Stimulated activated CD8-positive, alpha-beta memory T cell treated with anti-CD3 and anti-CD28 coated beads, Interleukin-15, amount 100 ng/mL, for 1 hour (primary cell): ENCODE data around the gene MERTK.
"Not testable (repeated sequence)": the region's sequence is repeated elsewhere in the genome, so short reads cannot be mapped to it uniquely, and the experiment has no call there.

Experiments
- DNase-seq: peaks from one replicate; pipeline ENCODE4 v3.0.0-alpha.2; 2020; ENCODE audit warnings: low read depth

MERTK gene

DNA sequence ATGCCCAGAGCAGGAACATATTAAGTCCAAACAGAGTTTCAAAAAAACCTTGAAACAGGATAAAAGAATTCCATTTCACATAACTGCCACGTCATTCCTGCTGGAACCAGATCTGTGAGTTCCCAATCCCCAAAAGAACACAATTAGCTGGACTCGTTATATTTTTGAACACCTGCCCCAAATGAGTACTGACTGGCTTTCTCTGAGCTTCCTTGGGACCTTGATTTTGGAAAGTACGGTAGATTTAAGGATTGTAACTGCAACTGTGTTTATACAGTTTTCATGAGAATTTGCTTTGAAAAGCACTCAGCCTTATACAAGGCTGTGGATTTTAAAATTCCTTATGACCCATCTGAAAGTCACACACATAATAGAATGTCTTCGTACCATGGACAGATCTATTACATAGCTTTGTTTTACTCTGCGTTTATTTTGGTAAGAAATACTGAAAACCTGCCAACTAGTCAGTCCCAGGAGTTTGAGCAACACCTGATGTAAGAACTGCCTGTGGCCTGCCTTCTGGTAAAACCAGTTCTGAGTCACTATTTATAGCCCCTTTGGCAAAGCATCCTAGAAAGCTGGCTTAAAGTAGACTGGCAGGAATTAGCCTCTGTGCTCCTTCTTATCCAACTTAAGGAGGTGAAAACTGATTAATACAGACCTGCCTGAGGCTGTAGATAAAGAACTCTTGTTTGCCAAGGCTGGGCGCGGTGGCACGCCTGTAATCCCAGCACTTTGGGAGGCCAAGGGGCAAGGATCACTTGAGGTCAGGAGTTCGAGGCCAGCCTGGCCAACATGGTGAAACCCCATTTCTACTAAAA lies 48.1 kb downstream of the MERTK start:
- no peak for DNase-seq

DNA sequence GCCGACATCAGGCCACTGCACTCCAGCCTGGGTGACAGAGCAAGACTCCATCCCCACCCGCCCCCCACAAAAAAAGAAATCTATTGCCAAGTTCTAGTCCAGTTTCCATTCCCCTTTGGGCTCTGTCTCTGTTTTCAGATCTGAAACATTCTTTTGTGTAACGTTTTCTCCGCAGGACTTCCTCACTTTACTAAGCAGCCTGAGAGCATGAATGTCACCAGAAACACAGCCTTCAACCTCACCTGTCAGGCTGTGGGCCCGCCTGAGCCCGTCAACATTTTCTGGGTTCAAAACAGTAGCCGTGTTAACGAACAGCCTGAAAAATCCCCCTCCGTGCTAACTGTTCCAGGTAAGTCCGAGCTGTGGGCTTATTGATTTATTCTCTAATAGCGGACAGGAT lies 48.8 kb downstream of the MERTK start:
- DNase-seq, result no peak

DNA sequence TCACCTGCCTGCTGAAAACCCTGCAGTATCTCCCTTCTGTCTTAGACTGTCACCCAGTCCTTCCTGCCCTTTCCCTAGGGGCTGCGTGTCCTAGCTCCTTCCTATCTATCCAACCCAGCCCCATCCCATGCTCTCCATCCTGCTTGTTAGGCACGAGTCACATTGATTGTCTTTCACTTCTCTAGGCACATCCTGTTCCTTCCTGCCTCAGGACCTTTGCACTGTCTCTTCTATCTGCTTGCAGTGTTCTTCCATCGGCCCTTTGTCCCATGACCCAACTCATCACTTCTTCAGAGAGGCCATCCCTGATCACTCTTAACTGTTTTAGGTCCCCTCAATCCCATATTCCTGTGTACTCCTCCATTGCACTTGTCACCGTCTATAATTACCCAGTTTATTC lies 50.4 kb downstream of the MERTK start:
- DNase-seq, result no peak

DNA sequence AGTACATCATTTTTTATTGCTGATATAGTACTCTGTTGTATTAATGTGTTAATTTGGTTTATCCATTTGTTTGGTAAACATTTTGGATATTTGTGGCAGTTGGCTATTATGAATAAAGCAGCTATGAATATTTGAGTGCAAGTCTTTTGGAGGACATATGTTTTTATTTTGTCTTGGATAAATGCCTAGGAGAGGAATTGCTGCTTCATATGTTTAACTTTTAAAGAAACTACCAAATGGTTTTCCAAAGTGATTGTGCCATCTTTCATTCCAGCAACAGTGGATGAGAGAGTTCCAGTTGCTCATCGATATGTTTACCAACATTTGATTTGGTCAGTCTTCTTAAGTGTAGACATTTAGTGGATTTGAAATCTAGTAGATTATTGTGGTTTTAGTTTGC lies 51.8 kb downstream of the MERTK start:
- DNase-seq, result no peak

DNA sequence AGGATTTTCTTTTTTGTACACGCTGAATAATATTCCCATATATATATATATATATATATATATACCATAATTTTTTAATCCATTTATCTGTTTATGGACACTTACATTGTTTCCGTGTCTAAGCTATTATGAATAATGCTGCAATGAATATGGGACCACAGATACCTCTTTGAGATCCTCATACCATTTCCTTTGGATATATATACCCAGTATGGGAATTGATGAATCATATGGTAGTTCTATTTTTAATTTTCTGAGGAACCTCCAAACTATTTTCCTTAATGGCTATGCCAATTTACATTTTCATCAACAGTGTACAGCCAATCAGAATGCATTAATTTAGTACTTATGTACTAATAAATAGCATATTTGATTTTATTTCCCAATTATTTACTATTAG lies 53.1 kb downstream of the MERTK start:
- no peak for DNase-seq

DNA sequence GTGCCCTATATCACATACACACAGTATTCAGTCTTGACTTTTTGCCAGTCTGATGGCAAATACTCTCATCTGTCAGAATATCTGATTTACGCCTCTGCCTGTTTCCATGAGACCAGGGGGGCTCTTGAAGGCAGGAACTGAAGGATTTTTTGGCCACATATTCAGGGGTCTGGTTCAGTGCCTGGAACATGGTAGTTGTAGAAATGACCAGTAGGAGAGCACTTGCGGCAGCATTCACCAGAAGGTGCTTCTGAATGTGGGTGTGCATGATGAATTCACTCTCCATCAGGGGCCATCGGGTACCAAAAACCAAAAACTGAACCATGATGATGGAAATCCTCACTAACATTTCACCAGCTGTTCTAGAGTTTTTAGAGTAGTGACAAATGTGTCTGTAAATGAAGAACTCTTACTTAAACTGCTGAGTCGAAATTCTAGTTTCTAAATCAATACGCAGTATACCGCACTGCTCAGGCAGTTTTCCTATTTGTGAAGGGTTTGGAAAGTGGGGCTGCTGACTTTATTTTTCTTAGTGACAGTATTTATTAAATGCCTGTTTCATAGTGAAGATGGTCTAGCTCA lies 54.6 kb downstream of the MERTK start:
- DNase-seq, result no peak

DNA sequence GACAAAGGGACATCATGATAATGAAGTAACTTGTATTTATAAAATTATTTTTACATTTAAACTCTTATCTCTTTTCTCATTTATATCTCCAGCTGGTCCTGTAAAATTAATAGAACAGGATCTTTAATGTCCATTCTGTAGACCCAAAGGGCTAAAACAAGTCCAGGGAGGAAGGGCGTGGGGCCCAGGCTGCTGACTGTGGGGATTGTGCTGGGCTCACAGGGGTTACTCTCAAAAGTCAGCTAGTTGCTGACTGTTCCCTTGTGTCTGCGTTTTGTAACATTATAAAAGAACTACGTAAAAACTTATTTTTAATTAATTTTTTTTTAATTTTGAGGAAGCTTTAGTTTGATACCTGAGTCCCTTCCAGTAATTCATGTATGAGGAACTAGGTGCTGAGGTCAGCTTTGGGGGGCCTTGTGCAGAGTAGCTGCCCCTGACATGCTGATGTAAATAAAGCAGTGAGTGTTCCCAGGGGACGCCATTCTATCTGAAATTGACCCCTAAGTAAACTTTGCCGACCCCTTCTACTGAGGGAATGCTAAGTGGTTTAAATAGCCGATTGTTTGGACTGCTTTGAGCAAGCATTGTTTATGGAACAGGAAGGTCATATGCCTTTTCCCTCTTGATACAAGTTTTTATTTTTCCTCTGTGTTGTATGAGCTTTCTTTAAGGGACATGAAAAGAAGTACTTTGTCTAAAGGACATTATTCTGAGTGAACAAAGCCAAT lies 56.4 kb downstream of the MERTK start:
- DNase-seq, result no peak

DNA sequence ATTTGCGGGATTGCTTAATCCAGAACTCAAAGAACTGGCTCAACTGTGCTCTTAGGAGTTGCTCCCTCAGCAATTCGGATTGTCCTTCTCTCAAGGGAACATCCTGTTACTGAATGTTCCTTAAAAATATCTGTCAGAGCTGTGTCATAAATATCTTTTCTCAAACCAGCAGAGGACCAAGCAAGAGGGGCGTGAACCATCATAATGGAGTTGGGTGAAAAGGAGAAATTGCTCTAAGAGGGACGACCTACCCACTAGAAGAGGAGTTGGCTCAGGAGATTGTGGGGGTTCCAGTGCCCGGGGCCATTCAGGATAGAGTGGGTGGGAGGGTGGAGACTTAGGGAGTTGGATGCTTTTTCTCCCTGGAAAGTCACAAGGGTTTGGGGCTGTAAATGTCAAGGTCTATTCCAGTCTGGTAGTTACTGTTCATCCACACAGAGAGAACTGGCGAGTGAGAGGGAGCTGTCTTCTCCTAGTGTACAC lies 59.5 kb downstream of the MERTK start:
- no peak for DNase-seq

DNA sequence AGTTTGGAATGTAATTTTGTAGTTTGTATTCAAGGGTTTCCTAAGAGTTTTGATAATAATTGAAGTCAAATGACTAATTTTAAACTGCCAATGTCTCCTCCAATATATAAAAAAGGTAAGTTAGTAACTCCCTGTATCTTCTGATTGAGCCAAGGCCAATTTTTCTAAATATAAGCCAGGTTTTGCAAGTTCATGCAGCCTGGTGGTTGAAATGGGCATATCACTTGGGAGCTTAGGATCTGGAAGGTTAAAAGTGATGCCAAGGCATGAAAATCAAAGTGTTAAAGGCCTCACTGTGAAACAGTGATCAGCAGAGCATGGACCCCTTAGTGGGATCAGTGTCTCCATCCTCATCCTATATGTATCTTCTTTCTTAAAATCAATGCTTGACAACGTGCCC lies 60.5 kb downstream of the MERTK start:
- no peak for DNase-seq

DNA sequence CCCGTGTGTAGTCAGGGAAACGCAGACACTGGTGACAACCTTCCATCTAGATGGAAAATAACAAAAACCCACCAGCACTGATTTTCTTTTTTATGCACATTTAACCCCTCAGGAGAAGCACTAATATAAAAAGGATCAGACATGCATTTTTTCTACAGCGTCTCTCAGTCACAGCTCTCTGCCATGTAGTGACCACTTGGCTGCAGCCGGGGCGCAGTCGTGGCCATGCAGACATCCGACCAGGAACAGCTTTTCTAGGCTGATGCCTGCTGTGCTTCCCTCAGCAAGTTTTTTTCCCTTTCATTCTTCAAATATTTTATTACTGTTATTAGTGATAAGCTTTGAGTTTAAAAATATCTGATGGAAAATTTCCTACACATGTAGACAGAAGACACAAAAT lies 63.3 kb downstream of the MERTK start:
- no peak for DNase-seq

DNA sequence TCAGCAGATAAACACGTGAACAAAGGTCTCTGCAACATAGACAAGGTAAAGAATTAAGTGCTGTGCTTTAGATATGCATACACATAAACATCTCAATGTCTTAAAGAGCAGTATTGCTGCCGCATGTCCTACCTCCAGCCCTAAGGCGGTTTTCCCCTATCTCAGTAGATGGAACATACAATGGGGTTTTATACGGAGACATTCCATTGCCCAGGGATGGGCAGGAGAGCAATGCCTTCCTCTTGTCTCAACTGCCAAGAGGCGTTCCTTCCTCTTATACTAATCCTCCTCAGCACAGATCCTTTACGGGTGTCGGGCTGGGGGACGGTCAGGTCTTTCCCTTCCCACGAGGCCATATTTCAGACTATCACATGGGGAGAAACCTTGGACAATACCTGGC lies 64.7 kb downstream of the MERTK start:
- not testable (repeated sequence) for DNase-seq

DNA sequence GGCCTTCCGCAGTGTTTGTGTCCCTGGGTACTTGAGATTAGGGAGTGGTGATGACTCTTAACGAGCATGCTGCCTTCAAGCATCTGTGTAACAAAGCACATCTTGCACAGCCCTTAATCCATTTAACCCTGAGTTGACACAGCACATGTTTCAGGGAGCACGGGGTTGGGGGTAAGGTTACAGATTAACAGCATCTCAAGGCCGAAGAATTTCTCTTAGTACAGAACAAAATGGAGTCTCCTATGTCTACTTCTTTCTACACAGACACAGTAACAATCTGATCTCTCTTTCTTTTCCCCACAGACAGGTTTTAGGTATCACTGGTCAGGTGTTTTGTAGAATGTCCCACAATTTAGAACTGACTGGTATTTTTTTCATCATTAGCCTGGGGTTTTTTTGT lies 65.1 kb downstream of the MERTK start:
- not testable (repeated sequence) for DNase-seq

DNA sequence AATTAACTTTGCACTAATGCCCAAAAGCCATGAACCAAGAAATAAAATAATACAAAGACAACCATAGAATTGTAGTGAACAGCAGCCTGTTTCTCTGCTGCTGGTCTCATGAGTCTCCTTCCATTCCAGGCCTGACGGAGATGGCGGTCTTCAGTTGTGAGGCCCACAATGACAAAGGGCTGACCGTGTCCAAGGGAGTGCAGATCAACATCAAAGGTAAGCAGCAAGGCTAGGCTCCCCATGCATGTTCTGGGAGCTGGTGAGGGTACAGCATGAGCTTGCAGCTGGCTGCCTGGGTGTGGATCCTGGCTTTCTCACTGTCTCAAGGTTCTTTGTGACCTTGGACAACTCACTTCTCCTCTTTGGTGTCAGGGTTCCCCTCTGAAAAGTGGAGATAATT lies 66.7 kb downstream of the MERTK start:
- no peak for DNase-seq

DNA sequence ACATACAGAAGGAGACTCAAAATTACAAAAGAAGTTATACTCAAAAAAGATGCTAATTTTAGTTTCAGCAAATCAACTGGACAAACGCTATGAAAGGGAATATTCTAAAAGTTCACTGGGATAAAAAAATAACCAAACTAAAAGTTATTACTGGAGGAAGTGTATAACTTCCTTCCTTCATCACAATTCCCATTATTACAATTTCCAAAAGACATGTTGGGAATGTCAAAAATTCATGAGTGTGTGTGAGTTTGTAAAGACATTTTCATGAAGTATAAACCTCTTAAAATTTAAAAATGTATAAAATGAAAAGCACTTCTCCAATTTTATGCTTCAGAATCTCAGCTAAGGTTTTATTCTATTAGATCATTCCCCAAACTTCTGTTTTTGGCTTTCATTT lies 67.8 kb downstream of the MERTK start:
- no peak for DNase-seq

DNA sequence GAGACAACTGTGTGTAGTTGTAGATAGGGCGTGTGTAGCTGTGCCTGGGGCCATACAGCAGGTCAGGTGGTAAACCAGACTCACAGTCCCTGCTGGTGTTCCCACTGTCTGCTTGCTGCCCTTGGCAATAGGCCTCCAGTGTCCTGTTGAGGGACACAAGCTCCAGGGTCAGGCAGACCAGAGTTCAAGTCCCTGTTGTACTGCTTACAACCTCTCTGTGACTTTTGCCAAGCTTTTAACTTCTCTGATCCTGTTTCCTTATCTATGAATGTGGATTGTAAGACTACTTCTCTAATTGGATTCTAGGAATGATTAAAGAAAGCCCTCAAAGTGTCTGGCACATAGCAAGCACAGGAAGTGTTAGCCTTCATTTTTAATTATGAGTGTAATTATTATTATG lies 68.6 kb downstream of the MERTK start:
- no peak for DNase-seq

DNA sequence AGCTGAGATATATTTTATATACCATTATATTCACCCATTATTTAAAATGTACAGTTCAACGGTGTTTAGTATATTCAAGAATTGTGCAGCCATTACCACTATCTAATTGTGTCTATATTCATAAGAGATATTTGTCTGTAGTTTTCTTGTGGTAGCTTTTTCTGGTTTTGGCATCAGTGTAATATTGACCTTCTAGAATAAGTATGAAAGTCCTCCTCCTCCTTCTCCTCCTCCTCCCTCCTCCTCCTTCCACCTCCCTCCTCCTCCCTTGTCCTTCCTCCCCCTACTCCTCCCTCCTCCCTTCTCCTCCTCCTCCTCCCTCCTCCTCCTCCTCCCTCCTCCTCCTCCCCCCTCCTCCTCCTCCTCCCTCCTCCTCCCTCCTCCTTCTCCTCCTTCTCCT lies 72.0 kb downstream of the MERTK start:
- DNase-seq, result no peak

DNA sequence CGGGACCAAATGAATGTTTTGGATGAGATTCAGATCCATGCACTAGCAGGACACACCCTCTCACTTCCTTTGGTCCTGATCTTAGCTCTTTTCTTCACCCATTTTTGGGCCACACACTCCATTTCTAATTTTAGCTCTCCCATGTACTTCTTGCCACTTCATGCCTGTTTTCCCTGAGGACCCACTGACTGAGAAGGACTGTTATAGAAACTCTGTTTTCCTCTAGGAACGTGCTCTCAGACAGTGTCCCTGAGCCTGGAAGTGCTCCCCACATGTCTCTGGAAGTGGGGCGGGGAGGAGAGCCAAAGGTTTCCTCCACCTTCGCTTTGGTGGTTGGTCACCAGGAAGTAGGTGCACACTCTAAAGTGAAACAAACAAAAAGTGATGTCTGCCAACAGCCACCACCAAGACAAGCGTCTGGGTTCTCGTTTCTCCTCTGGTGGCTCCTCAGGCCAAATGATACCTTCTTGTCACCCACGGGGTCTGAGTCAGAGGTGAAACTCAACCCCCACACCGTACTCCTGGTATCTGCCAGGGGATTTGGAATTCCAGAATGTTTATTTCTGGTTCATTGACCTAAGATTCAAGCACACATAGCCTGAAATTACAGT lies 74.7 kb downstream of the MERTK start:
- DNase-seq, result no peak

DNA sequence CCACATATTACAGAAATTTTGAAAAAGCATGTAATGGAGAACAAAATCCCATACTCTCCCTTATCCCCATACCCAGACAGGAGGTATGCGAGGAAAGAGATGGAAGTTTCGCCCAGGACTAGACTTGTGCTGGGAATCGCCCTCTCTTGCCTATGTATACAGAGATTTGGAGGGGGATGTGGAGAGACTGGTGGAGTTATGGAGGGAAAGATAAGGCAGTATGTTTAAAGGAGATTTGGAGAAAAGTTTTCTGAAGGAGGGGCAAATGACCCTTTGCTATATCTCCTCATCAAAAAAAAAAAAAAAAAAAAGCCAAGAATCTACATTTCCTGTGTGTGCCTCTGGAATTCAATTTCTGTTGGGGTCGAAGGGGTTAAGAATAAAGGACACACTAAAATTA lies 75.3 kb downstream of the MERTK start:
- no peak for DNase-seq

DNA sequence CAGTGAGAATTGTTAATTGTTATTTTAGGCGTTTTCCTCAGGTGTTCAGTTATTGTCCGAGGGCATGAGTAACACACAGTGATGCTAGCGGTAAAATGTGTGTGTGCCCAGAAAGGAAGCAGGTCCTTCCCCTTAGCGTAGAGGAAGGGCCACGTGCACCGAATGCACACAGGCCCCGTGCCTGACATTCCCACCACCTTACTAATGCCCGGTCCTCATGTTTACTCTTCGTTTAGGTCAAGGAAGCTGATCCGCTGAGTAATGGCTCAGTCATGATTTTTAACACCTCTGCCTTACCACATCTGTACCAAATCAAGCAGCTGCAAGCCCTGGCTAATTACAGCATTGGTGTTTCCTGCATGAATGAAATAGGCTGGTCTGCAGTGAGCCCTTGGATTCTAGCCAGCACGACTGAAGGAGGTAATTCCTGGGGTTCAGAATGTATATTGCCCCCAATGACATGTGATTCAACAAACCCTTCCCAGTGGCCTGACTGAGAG lies 76.7 kb downstream of the MERTK start:
- DNase-seq, result no peak

DNA sequence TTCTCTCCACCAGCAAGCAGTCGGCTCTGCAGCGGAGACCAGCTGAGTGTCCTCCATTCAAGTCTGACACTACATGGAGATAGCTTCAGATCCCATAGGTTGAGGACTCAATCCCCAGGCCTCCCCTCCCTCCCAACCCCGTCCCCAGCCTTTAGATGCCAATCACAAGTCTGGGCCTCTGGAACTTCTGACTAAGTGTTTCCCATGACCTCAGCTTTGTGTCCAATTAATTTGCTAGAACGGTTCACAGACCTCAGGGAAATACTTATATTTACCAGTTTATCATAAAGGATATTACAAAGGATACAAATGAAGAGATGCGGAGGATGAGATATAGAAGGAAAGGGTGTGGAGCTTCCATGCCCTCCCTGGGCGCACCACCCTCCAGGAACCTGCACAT lies 77.4 kb downstream of the MERTK start:
- no peak for DNase-seq

DNA sequence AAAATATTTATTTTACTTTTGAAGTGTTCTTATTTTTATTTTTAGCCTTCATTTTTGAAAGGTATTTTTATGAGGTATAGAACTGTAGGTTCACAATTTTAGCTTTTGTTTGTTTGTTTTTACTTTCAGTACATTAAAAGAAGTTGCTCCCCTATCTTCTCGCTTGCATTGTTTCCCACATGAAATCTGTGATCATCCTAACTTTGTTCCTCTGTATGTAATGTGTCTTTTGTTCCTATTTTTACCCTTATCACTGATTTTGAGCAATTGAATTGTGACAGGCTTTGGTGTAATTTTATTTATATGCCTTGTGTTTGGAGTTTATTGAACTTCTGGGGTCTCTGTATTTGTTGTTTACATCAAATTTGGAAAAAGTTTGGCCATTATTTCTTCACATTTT lies 78.8 kb downstream of the MERTK start:
- no peak for DNase-seq

DNA sequence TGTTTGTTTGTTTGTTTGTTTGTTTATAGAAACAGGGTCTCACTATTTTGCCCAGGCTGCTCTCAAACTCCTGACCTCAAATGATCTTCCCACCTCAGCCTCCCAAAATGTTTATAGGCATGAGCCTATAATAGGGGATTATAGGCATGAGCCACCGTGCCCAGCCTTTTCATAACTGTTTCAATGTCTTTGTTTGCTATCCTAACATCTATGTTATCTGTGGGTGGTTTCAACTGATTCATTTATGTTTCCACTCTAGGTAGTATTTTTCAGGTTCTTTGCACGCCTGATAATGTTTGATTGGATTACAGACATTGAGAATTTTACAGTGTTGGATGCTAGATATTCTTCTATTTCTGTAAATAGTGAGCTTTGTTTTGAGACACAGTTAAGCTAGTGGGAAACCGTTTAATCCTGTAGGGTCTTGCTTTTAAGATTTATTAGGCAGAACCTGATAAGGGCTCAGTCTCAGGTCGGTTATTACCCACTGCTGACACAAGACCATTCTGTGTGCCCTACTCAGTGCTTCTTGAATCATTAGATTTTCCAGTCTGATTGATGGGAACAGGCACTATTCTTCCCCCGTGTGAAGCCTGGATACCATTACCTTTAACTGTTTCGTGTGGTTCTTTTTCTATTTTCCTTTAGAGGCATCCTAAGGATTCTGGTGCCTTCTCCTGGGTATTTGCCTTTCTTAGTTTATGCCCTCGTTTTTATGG lies 80.2 kb downstream of the MERTK start:
- DNase-seq, result no peak
